ENCODE data around the gene KRTAP12-1.

The KRTAP12-1 gene

GRCh38 chr21:44694776-44695175 is 12.8 kb upstream of the KRTAP12-1 start:
- TF ChIP-seq TAF1 (IDR thresholded peaks at IDR 0.05; ENCODE audit: borderline replicate concordance, insufficient read depth, low read length) (no peak), POLR2AphosphoS5 (IDR thresholded peaks at IDR 0.05; ENCODE audit: low read depth, low read length) (no peak), FOXP2 (optimal IDR thresholded peaks at IDR 0.05; ENCODE audit: borderline replicate concordance, extremely low read depth, extremely low read length, insufficient read depth) (no peak), SIN3A (IDR thresholded peaks at IDR 0.05; ENCODE audit: borderline replicate concordance, insufficient read depth, low read length) (no peak)
- TF ChIP-seq, protein P1, sequence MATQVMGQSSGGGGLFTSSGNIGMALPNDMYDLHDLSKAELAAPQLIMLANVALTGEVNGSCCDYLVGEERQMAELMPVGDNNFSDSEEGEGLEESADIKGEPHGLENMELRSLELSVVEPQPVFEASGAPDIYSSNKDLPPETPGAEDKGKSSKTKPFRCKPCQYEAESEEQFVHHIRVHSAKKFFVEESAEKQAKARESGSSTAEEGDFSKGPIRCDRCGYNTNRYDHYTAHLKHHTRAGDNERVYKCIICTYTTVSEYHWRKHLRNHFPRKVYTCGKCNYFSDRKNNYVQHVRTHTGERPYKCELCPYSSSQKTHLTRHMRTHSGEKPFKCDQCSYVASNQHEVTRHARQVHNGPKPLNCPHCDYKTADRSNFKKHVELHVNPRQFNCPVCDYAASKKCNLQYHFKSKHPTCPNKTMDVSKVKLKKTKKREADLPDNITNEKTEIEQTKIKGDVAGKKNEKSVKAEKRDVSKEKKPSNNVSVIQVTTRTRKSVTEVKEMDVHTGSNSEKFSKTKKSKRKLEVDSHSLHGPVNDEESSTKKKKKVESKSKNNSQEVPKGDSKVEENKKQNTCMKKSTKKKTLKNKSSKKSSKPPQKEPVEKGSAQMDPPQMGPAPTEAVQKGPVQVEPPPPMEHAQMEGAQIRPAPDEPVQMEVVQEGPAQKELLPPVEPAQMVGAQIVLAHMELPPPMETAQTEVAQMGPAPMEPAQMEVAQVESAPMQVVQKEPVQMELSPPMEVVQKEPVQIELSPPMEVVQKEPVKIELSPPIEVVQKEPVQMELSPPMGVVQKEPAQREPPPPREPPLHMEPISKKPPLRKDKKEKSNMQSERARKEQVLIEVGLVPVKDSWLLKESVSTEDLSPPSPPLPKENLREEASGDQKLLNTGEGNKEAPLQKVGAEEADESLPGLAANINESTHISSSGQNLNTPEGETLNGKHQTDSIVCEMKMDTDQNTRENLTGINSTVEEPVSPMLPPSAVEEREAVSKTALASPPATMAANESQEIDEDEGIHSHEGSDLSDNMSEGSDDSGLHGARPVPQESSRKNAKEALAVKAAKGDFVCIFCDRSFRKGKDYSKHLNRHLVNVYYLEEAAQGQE (IDR thresholded peaks at IDR 0.05; ENCODE audit: insufficient read depth in 1 of 2, low read depth in 2 of 2, low read length in 2 of 2), result no peak

- TF ChIP-seq SIN3A (IDR thresholded peaks at IDR 0.05; ENCODE audit: borderline replicate concordance, insufficient read depth, low read length) (no peak), TAF1 (IDR thresholded peaks at IDR 0.05; ENCODE audit: borderline replicate concordance, insufficient read depth, low read length) (no peak), POLR2AphosphoS5 (IDR thresholded peaks at IDR 0.05; ENCODE audit: low read depth, low read length) (no peak), FOXP2 (optimal IDR thresholded peaks at IDR 0.05; ENCODE audit: borderline replicate concordance, extremely low read depth, extremely low read length, insufficient read depth) (no peak)
- TF ChIP-seq, protein P1 (IDR thresholded peaks at IDR 0.05; ENCODE audit: insufficient read depth in 1 of 2, low read depth in 2 of 2, low read length in 2 of 2), result no peak
Measured at GRCh38 chr21:44692798-44693512, 11.0 kb upstream of the KRTAP12-1 start.

DNA sequence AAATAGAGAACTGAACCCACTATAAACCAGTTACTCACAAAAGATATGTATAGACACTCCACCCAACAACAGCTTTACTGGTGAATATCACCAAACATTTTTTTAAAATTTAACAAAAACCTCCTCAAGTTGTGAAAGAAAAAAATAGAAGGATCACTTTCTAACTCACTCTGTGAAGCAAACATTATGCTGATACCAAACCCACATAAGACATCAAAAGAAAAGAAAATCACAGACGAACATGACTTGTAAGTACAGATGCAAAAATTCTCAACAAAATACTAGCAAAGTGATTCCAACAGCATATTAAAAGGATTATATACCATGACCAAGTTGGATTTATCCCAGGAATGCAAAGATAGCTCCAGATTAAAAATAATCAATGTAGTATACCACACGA is 9.7 kb upstream of the KRTAP12-1 start:
- TF ChIP-seq, protein P1 (IDR thresholded peaks at IDR 0.05; ENCODE audit: insufficient read depth in 1 of 2, low read depth in 2 of 2, low read length in 2 of 2), result no peak
- TF ChIP-seq POLR2AphosphoS5 (IDR thresholded peaks at IDR 0.05; ENCODE audit: low read depth, low read length) (no peak), SIN3A (IDR thresholded peaks at IDR 0.05; ENCODE audit: borderline replicate concordance, insufficient read depth, low read length) (no peak), TAF1 (IDR thresholded peaks at IDR 0.05; ENCODE audit: borderline replicate concordance, insufficient read depth, low read length) (no peak), FOXP2 (optimal IDR thresholded peaks at IDR 0.05; ENCODE audit: borderline replicate concordance, extremely low read depth, extremely low read length, insufficient read depth) (no peak)

- TF ChIP-seq FOXP2 (optimal IDR thresholded peaks at IDR 0.05; ENCODE audit: borderline replicate concordance, extremely low read depth, extremely low read length, insufficient read depth) (no peak), POLR2AphosphoS5 (IDR thresholded peaks at IDR 0.05; ENCODE audit: low read depth, low read length) (no peak)
- TF ChIP-seq, protein P1 (IDR thresholded peaks at IDR 0.05; ENCODE audit: insufficient read depth in 1 of 2, low read depth in 2 of 2, low read length in 2 of 2), result no peak
Measured at GRCh38 chr21:44687671-44688070, 5.7 kb upstream of the KRTAP12-1 start.

All from PFSK-1 (cell line).